ENCODE measurements around the gene NFKB1.

NFKB1 gene

DNA sequence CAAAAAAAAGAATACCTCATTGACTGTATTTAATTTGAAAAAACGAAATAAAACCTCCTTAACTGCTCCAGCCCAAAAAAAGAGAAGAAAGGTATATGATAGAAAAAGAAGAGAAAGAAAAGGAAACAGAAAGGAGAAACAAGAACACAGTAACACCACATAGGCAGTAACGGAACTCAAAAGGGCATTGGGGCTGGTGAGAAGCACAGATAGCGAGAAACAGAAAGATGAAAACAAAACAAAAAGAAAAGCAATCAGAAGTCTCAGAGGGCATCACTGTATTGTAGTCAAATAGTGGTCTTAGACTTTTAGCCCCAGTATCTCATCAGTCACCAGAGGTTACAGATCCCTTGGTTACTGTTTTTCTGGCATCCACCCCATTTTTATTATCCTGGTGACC, 88.6 kb downstream of the NFKB1 start:
- no peak overlapping the region for H3K9ac ChIP-seq (ENCODE audit: low read depth, low read length)

DNA sequence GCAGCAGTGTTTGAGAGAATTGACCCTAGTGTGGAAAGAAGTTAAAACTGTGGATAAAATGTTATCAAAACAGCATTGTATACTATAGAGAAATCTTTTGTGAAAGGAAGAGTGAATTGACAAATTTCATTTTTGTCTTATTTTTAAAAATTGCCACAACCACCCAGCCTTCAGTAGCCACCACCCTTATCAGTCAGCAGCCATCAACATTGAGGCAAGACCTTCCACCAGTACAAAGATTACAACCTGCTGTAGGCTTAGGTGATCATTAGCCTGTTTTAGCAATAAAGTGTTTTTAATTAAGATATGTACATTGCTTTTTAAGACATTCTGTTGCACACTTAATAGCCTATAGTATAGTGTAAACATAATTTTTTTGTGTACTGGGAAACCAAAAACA, 91.1 kb downstream of the NFKB1 start:
- Histone ChIP-seq H3K27ac (ENCODE audit: low read length) (no peak overlapping the region), H3K9ac (ENCODE audit: low read depth, low read length) (no peak overlapping the region), H3K4me1 (ENCODE audit: insufficient read depth, low read length) (no peaks in the 10 kb centered on the region), H3K27me3 (ENCODE audit: insufficient read depth, low read length) (no peaks in the 10 kb centered on the region), H3K4me3 (ENCODE audit: low read length) (no peak overlapping the region), H3K9me3 (ENCODE audit: insufficient read depth, low read depth, low read length) (peaks cover 5% of the 10 kb centered on the region; the same call in 1 of the 2 replicates), H3K36me3 (ENCODE audit: insufficient read depth, low read depth, low read length) (peaks cover 6% of the 10 kb centered on the region; the same call in 1 of the 2 replicates)

More for the DNA sequence above, 88.6 kb downstream of the NFKB1 start:
- no peaks in the 10 kb centered on the region for H3K4me1 ChIP-seq (ENCODE audit: insufficient read depth, low read length)
- H3K4me3 ChIP-seq (ENCODE audit: low read length): no peak overlapping the region
- no peaks in the 10 kb centered on the region for H3K27me3 ChIP-seq (ENCODE audit: insufficient read depth, low read length)
- peaks cover 5% of the 10 kb centered on the region; the same call in 1 of the 2 replicates for H3K9me3 ChIP-seq (ENCODE audit: insufficient read depth, low read depth, low read length)
- no peaks in the 10 kb centered on the region for H3K36me3 ChIP-seq (ENCODE audit: insufficient read depth, low read depth, low read length)
- H3K27ac ChIP-seq (ENCODE audit: low read length): no peak overlapping the region

- Histone ChIP-seq H3K36me3 (ENCODE audit: insufficient read depth, low read depth, low read length) (peaks cover 6% of the 10 kb centered on the region; the same call in 1 of the 2 replicates), H3K9me3 (ENCODE audit: insufficient read depth, low read depth, low read length) (peaks cover 5% of the 10 kb centered on the region; the same call in 1 of the 2 replicates), H3K27me3 (ENCODE audit: insufficient read depth, low read length) (no peaks in the 10 kb centered on the region), H3K4me3 (ENCODE audit: low read length) (no peak overlapping the region), H3K4me1 (ENCODE audit: insufficient read depth, low read length) (no peaks in the 10 kb centered on the region), H3K27ac (ENCODE audit: low read length) (no peak overlapping the region), H3K9ac (ENCODE audit: low read depth, low read length) (no peak overlapping the region)
These were observed 92.0 kb downstream of the NFKB1 start for GRCh38 chr4:102593147-102593546.

- no peak overlapping the region for H3K4me3 ChIP-seq (ENCODE audit: low read length)
- peaks cover 6% of the 10 kb centered on the region; the same call in 1 of the 2 replicates for H3K36me3 ChIP-seq (ENCODE audit: insufficient read depth, low read depth, low read length)
These were observed 92.8 kb downstream of the NFKB1 start for GRCh38 chr4:102594000-102594399.

DNA sequence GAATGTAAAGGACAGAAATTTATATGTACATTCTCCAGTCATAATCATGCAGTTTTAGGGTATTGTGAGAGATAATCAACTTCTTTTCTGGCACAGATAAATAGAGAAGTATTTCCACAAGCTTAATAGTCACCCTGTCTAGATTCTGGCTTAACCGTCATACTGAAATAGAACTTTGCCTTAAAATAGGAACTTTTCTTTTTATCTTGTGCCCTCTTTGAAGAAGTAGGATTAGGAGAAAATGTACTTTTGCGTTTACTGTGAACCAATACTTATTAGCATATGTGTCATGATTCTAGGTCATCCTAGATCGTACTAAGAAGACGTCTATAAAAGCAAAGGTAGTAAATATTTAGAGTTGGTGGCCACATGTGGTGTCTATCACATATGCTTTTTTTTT, 95.4 kb downstream of the NFKB1 start:
- H3K36me3 ChIP-seq (ENCODE audit: insufficient read depth, low read depth, low read length): peaks cover 6% of the 10 kb centered on the region; the same call in 1 of the 2 replicates

More at GRCh38 chr4:102594000-102594399, 92.8 kb downstream of the NFKB1 start:
- H3K27me3 ChIP-seq (ENCODE audit: insufficient read depth, low read length): no peaks in the 10 kb centered on the region
- no peak overlapping the region for H3K27ac ChIP-seq (ENCODE audit: low read length)
- H3K9ac ChIP-seq (ENCODE audit: low read depth, low read length): no peak overlapping the region
- H3K4me1 ChIP-seq (ENCODE audit: insufficient read depth, low read length): no peaks in the 10 kb centered on the region
- peaks cover 5% of the 10 kb centered on the region; the same call in 1 of the 2 replicates for H3K9me3 ChIP-seq (ENCODE audit: insufficient read depth, low read depth, low read length)

GRCh38 chr4:102598086-102598761, 97.1 kb downstream of the NFKB1 start:
- no peaks in the 10 kb centered on the region for H3K4me1 ChIP-seq (ENCODE audit: insufficient read depth, low read length)
- H3K27ac ChIP-seq (ENCODE audit: low read length): no peak overlapping the region
- no peaks in the 10 kb centered on the region for H3K9me3 ChIP-seq (ENCODE audit: insufficient read depth, low read depth, low read length)
- peaks cover 6% of the 10 kb centered on the region; the same call in 1 of the 2 replicates for H3K36me3 ChIP-seq (ENCODE audit: insufficient read depth, low read depth, low read length)
- H3K9ac ChIP-seq (ENCODE audit: low read depth, low read length): no peak overlapping the region
- no peak overlapping the region for H3K4me3 ChIP-seq (ENCODE audit: low read length)
- H3K27me3 ChIP-seq (ENCODE audit: insufficient read depth, low read length): no peaks in the 10 kb centered on the region

More for the DNA sequence above, 95.4 kb downstream of the NFKB1 start:
- H3K9me3 ChIP-seq (ENCODE audit: insufficient read depth, low read depth, low read length): peaks cover under 1% of the 10 kb centered on the region; the same call in 1 of the 2 replicates
- H3K27ac ChIP-seq (ENCODE audit: low read length): no peak overlapping the region
- H3K4me1 ChIP-seq (ENCODE audit: insufficient read depth, low read length): no peaks in the 10 kb centered on the region
- no peak overlapping the region for H3K4me3 ChIP-seq (ENCODE audit: low read length)
- H3K9ac ChIP-seq (ENCODE audit: low read depth, low read length): no peak overlapping the region
- H3K27me3 ChIP-seq (ENCODE audit: insufficient read depth, low read length): no peaks in the 10 kb centered on the region

GRCh38 chr4:102598762-102599374, 97.7 kb downstream of the NFKB1 start:
- peaks cover 6% of the 10 kb centered on the region; the same call in 1 of the 2 replicates for H3K36me3 ChIP-seq (ENCODE audit: insufficient read depth, low read depth, low read length)
- no peaks in the 10 kb centered on the region for H3K4me1 ChIP-seq (ENCODE audit: insufficient read depth, low read length)
- H3K27ac ChIP-seq (ENCODE audit: low read length): no peak overlapping the region
- H3K9me3 ChIP-seq (ENCODE audit: insufficient read depth, low read depth, low read length): no peaks in the 10 kb centered on the region
- no peaks in the 10 kb centered on the region for H3K27me3 ChIP-seq (ENCODE audit: insufficient read depth, low read length)
- H3K4me3 ChIP-seq (ENCODE audit: low read length): no peak overlapping the region
- no peak overlapping the region for H3K9ac ChIP-seq (ENCODE audit: low read depth, low read length)

DNA sequence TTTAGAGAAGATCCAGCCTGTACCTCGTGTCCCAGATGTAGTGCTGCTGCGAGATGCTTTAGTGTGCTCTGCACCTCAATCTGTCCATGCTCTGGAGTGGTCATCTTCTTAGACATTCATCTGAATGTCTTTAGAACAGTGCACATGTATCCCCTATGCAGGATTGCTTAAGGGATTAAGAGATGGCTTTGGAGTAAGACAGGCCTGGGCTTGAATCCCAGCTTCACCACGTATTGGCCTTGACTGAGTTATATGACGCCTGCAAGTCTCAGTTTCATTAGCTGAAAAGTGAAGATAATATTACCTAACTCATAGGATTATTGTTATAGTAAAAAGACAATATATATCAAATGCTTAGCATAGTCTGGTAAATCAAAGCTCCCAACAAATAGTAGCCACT, 98.3 kb downstream of the NFKB1 start:
- Histone ChIP-seq H3K27ac (ENCODE audit: low read length) (no peak overlapping the region), H3K27me3 (ENCODE audit: insufficient read depth, low read length) (no peaks in the 10 kb centered on the region), H3K4me1 (ENCODE audit: insufficient read depth, low read length) (no peaks in the 10 kb centered on the region), H3K9ac (ENCODE audit: low read depth, low read length) (no peak overlapping the region), H3K36me3 (ENCODE audit: insufficient read depth, low read depth, low read length) (peaks cover 6% of the 10 kb centered on the region; the same call in 1 of the 2 replicates), H3K9me3 (ENCODE audit: insufficient read depth, low read depth, low read length) (no peaks in the 10 kb centered on the region), H3K4me3 (ENCODE audit: low read length) (no peak overlapping the region)

GRCh38 chr4:102599886-102600285, 98.7 kb downstream of the NFKB1 start:
- Histone ChIP-seq H3K9ac (ENCODE audit: low read depth, low read length) (no peak overlapping the region), H3K36me3 (ENCODE audit: insufficient read depth, low read depth, low read length) (peaks cover 6% of the 10 kb centered on the region; the same call in 1 of the 2 replicates), H3K27ac (ENCODE audit: low read length) (no peak overlapping the region), H3K27me3 (ENCODE audit: insufficient read depth, low read length) (no peaks in the 10 kb centered on the region), H3K4me1 (ENCODE audit: insufficient read depth, low read length) (no peaks in the 10 kb centered on the region), H3K4me3 (ENCODE audit: low read length) (no peak overlapping the region), H3K9me3 (ENCODE audit: insufficient read depth, low read depth, low read length) (no peaks in the 10 kb centered on the region)

DNA sequence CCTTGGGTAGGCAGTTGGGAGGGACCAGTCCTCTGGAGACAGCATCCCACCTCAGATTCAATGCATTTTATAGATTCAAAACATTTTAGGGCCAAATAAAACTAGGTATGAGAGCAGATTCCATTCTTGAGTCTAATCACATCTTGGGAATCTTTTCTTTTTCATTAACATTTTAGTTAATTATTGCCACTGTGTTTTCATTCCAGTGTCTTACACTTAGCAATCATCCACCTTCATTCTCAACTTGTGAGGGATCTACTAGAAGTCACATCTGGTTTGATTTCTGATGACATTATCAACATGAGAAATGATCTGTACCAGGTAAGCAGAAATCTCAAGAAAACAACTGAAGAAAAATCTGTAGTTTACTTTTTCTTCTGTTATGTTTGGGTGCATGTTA, 99.5 kb downstream of the NFKB1 start:
- H3K27ac ChIP-seq (ENCODE audit: low read length): no peak overlapping the region
- no peak overlapping the region for H3K9ac ChIP-seq (ENCODE audit: low read depth, low read length)
- H3K4me3 ChIP-seq (ENCODE audit: low read length): no peak overlapping the region
- H3K9me3 ChIP-seq (ENCODE audit: insufficient read depth, low read depth, low read length): no peaks in the 10 kb centered on the region
- no peaks in the 10 kb centered on the region for H3K4me1 ChIP-seq (ENCODE audit: insufficient read depth, low read length)
- H3K27me3 ChIP-seq (ENCODE audit: insufficient read depth, low read length): no peaks in the 10 kb centered on the region
- peaks cover 6% of the 10 kb centered on the region; the same call in 1 of the 2 replicates for H3K36me3 ChIP-seq (ENCODE audit: insufficient read depth, low read depth, low read length)

DNA sequence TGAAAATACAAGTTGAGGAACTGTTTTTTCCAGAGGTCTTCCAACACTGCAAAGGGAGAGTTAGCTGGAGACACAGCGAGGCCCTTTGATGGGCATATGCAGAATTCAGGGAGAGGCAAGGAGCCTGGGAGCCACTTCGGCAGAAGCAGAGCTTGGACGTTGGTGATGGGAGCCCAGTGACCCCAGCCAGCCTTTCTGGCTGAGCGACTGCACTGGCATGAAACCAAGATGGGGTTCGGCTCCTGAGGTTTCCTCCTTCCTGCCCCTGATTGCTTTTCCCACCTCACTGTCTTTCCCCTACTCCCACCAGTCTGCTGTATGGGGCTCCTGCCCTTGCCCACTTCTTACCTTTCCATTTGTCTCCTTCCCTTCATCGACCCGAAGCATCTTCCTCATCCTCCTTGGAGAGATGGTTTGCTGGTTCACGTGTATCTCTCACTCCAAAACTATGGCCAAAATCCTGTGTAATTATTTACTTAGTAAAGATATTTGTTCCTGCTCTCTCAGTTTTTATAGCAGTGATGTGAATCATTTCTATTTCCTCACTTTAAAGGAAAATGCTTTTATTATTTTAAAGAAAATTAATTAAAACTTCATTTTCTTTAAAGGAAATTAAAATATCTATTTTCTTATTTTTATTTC, 100.5 kb downstream of the NFKB1 start:
- Histone ChIP-seq H3K27ac (ENCODE audit: low read length) (no peak overlapping the region), H3K27me3 (ENCODE audit: insufficient read depth, low read length) (no peaks in the 10 kb centered on the region), H3K36me3 (ENCODE audit: insufficient read depth, low read depth, low read length) (peaks cover 2% of the 10 kb centered on the region; the same call in 1 of the 2 replicates)

More for the DNA sequence above, 100.5 kb downstream of the NFKB1 start:
- Histone ChIP-seq H3K9me3 (ENCODE audit: insufficient read depth, low read depth, low read length) (no peaks in the 10 kb centered on the region), H3K4me3 (ENCODE audit: low read length) (no peak overlapping the region), H3K9ac (ENCODE audit: low read depth, low read length) (no peak overlapping the region), H3K4me1 (ENCODE audit: insufficient read depth, low read length) (no peaks in the 10 kb centered on the region)

Data from iPS-20b (cell line).